Prostate gland (tissue), 2 donors: ENCODE measurements around the gene RUFY4. TPM values are rescaled to one million over a fixed set of nuclear protein-coding genes. Genes with fewer than 3 reads are reported as not detected.
"Not testable (repeated sequence)": the region's sequence is repeated elsewhere in the genome, so short reads cannot be mapped to it uniquely, and the experiment has no call there.

Experiments
- DNase-seq: peaks from one replicate; pipeline ENCODE4 v3.0.0-alpha.2; 2019; ENCODE audit warnings: low spot score
- H3K27ac ChIP-seq, 2 donors: fragments of 200-600 bp; sonication (generic); 2 replicates each; pipeline ENCODE4 v1.5.1; 2017 to 2019
- H3K27me3 ChIP-seq: fragments of 200-600 bp; sonication (generic); replicated peaks from 2 replicates; pipeline ENCODE4 v1.5.1; 2019; ENCODE audit not compliant: insufficient read depth
- H3K36me3 ChIP-seq, 2 donors: fragments of 200-600 bp; sonication (generic); 1 replicate in 1 of 2; 2 replicates in 1 of 2; pipeline versions ENCODE4 v1.5.1 to v1.8.1; 2017 to 2019
- H3K4me1 ChIP-seq: fragments of 200-600 bp; sonication (generic); replicated peaks from 2 replicates; pipeline ENCODE4 v1.5.1; 2019
- H3K4me3 ChIP-seq, 2 donors: fragments of 200-600 bp; sonication (generic); 2 replicates each; pipeline ENCODE4 v1.5.1; 2017 to 2019
- H3K9me3 ChIP-seq: fragments of 200-600 bp; sonication (generic); 2 replicates; pipeline ENCODE4 v1.5.1; 2017
- POLR2A ChIP-seq: fragments of 450-650 bp; IDR thresholded peaks from one replicate; pipeline ENCODE4 v1.6.1; 2016; ENCODE audit warnings: antibody characterized with exemption, mild to moderate bottlenecking
- POLR2AphosphoS5 ChIP-seq: sonication (generic); formaldehyde crosslinking; IDR thresholded peaks from one replicate; pipeline ENCODE4 v1.6.1; 2017; ENCODE audit warnings: antibody characterized with exemption
- WGBS: methylation state at CpG from one replicate; pipeline ENCODE4 v1.1.5; 2018; 5-methylcytosine and 5-hydroxymethylcytosine counted together
- intact Hi-C: fragments of 100-400 bp; cut with DNase I; formaldehyde crosslinking; loops from one replicate; pipeline ENCODE4 v1.14.2; 2022
- total RNA-seq, 2 donors: library from RNA; depleted of rRNA; stranded (reverse); fragments of >200 nt; gene quantifications; one replicate each; pipeline ENCODE4 v1.1.0, GENCODE V29; 2016
- TF ChIP-seq, protein P1 (sequence below), 4 experiments: fragments of 200-600 bp in 2 of 4; fragments of 450-650 bp in 2 of 4; sonication (generic) in 2 of 4; IDR thresholded peaks; 1 replicate in 3 of 4; 2 replicates in 1 of 4; pipeline ENCODE4 v1.5.1; 2016 to 2019; ENCODE audit warnings: antibody characterized with exemption in 4 of 4, mild to moderate bottlenecking in 2 of 4, moderate library complexity in 2 of 4

Gene RUFY4
- total RNA-seq, 2 donors from 2014 or later: 0.11 to 0.27 TPM

DNA sequence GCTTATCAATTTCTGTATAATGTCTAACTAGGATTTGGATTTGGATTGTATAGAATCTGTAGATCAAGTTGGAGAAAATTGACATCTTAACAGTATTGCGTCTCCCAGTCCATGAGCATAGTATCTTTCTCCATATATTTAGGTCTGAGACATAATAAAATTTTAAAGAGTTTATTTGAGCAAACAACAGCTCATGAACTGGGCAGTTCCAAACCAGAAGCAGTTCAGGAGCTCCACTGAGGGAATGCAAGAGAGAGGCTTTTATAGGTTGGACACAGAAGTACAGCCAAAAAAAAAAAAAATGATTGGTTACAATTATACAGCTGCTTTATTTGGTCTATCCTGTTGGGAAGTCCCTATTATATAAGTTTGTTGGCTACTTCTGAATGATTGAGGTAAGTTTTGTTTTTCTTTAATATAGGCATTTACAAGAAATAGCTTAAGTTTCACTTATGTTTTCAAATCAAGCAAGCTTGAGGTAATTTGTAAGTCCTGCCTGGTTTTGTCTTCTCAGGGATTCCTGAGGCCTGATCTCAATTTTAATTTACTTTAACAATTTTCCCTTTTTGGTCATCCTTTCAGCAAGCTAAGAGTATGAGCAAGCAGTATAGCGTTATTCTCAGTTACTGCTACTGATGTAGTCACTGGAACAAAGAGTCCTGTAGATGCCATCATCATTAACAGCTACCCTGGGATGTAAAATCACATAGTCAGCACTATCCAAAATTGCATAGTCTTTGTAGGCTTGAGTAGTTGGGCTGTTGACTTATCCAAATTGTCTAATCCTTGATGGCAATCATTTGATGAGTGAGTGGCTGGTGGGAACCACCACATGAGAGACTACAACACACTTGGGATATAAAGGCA, 27.5 kb upstream of the RUFY4 start:
- no peaks in the 10 kb centered on the region for H3K36me3 ChIP-seq
- 62% methylated on average over 2 of the region's 2 CpGs for WGBS
- intact Hi-C loops: no loop called here
- no peaks in the 10 kb centered on the region for H3K4me1 ChIP-seq
- no peak overlapping the region for H3K27ac ChIP-seq
- H3K9me3 ChIP-seq: no peaks in the 10 kb centered on the region
- no peaks in the 10 kb centered on the region for H3K27me3 ChIP-seq
- H3K4me3 ChIP-seq: no peak overlapping the region
- TF ChIP-seq, protein P1, sequence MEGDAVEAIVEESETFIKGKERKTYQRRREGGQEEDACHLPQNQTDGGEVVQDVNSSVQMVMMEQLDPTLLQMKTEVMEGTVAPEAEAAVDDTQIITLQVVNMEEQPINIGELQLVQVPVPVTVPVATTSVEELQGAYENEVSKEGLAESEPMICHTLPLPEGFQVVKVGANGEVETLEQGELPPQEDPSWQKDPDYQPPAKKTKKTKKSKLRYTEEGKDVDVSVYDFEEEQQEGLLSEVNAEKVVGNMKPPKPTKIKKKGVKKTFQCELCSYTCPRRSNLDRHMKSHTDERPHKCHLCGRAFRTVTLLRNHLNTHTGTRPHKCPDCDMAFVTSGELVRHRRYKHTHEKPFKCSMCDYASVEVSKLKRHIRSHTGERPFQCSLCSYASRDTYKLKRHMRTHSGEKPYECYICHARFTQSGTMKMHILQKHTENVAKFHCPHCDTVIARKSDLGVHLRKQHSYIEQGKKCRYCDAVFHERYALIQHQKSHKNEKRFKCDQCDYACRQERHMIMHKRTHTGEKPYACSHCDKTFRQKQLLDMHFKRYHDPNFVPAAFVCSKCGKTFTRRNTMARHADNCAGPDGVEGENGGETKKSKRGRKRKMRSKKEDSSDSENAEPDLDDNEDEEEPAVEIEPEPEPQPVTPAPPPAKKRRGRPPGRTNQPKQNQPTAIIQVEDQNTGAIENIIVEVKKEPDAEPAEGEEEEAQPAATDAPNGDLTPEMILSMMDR (IDR thresholded peaks at IDR 0.05): no peak
- TF ChIP-seq POLR2AphosphoS5 (no peak), POLR2A (no peak)
- DNase-seq: no peak

DNA sequence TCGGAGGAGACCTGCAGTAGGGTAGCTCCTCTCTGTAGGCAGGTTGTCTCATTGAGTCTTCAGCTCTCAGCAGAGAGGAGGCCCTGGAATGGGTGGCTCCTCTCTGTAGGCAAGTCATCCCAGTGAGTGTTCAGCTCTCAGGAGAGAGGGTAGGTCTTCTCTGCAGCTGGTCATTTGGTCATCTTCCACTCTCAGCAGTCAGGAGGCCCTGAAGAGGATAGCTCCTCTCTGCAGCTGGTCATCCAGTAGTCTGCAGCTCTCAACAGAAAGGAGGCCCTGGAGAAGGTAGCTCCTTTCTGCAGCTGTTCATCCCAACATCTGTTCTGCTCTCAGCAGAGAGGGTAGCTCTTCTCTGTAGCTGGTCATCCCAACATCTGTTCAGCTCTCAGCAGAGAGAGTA, 26.0 kb upstream of the RUFY4 start:
- H3K9me3 ChIP-seq: no peaks in the 10 kb centered on the region
- H3K4me1 ChIP-seq: no peaks in the 10 kb centered on the region
- DNase-seq: no peak
- H3K4me3 ChIP-seq: no peak overlapping the region
- 95% methylated on average over 1 of the region's 1 CpG for WGBS
- no peaks in the 10 kb centered on the region for H3K36me3 ChIP-seq
- no peaks in the 10 kb centered on the region for H3K27me3 ChIP-seq
- H3K27ac ChIP-seq: no peak overlapping the region
- TF ChIP-seq, protein P1 (IDR thresholded peaks at IDR 0.05): no peak
- TF ChIP-seq POLR2A (no peak), POLR2AphosphoS5 (no peak)
- intact Hi-C loops: no loop called here

DNA sequence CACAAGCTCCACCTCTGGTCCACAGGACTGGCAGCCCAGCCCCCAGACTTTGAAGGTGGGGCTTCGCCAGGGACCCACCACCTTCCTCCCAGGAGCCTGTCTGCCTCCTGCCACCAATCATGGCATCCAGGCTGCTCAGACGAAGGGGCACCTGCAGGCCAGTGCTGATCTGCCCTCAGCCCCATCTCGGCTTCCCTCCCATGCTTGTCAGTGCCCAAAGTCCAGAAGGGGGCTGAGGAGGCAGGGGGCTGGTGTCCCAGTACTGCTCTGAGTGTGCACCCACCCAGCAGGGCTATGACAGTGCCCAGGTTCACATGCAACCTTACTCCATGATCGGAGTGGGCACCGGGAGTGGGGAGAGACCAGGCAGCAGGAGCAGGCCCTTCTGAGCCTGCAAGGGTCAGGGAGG, 25.3 kb upstream of the RUFY4 start:
- H3K27ac ChIP-seq: no peak overlapping the region
- WGBS: 96% methylated on average over 5 of the region's 5 CpGs
- no peak for DNase-seq
- H3K4me1 ChIP-seq: no peaks in the 10 kb centered on the region
- H3K9me3 ChIP-seq: no peaks in the 10 kb centered on the region
- H3K36me3 ChIP-seq: no peaks in the 10 kb centered on the region
- TF ChIP-seq, protein P1 (IDR thresholded peaks at IDR 0.05): no peak
- no peak for TF ChIP-seq POLR2A
- TF ChIP-seq POLR2AphosphoS5: no peak
- H3K27me3 ChIP-seq: no peaks in the 10 kb centered on the region
- intact Hi-C loops: no loop called here
- H3K4me3 ChIP-seq: no peak overlapping the region

DNA sequence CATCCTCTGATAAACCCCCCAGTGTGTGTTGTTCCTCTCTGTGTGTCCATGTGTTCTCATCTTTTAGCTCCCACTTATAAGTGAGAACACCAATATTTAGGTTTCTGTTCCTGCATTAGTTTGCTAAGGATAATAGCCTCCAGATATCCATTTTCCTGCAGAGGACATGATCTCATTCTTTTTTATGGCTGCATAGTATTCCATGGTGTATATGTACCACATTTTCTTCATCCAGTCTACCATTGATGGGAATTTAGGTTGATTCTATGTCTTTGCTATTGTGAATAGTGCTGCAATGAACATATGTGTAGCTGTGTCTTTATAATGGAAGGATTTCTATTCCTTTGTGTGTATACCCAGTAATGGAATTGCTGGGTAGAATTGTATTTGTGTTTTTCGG, 24.5 kb upstream of the RUFY4 start:
- H3K4me3 ChIP-seq, intact Hi-C loops, H3K27me3 ChIP-seq, DNase-seq, H3K4me1 ChIP-seq, H3K36me3 ChIP-seq, H3K9me3 ChIP-seq, H3K27ac ChIP-seq: not testable (repeated sequence)
- WGBS: 90% methylated on average over 1 of the region's 1 CpG

DNA sequence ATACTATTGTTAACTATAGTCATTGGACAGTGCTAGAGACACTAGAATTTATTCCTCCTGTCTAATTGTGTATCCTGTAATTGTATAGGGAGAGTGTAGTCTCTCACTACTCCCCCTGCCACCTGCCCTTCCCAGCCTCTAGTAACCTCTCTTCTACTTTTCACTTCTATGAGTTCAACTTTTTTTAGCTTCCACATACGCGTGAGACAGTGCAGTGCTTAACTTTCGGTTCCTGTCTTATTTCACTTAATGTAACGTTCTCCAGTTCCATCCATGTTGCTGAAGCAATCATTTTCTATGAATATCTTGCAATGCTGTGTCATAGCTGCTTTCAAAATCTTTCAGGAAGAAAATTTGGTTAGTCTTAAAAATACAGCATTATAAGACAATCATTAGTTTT, 22.8 kb upstream of the RUFY4 start:
- Histone ChIP-seq H3K36me3 (no peaks in the 10 kb centered on the region), H3K27ac (no peak overlapping the region), H3K4me1 (no peaks in the 10 kb centered on the region), H3K9me3 (no peaks in the 10 kb centered on the region), H3K27me3 (no peaks in the 10 kb centered on the region), H3K4me3 (no peak overlapping the region)
- no peak for DNase-seq
- no peak for TF ChIP-seq POLR2A
- TF ChIP-seq POLR2AphosphoS5: no peak
- TF ChIP-seq, protein P1 (IDR thresholded peaks at IDR 0.05): no peak
- intact Hi-C loops: no loop called here
- WGBS: 76% methylated on average over 4 of the region's 4 CpGs
